H1 (cell line): ENCODE results near the gene GABPB1. TPM values are rescaled to one million over a fixed set of nuclear protein-coding genes. Genes with fewer than 3 reads are reported as not detected.

Experiments used
- CTCF ChIA-PET: fragments of 300-600 bp; sonication (Branson Sonifier 250); formaldehyde crosslinking; loops from one replicate; lab custom pipeline; 2021; ENCODE audit not compliant: partially characterized antibody; lab: Charles Lee
- POLR2A ChIA-PET: fragments of 300-600 bp; sonication (Branson Sonifier 250); formaldehyde crosslinking; loops from one replicate; lab custom pipeline; 2021; ENCODE audit warnings: inconsistent platforms; ENCODE audit not compliant: partially characterized antibody; lab: Charles Lee
- DNase-seq, 2 experiments: peaks; one replicate each; pipeline versions ENCODE4 v3.0.0 to v3.0.0-alpha.2; 2010 to 2022; ENCODE audit warnings: low spot score in 2 of 2, low read depth in 1 of 2, mixed read lengths in 1 of 2
- FAIRE-seq: peaks from 2 replicates; lab custom pipeline; 2011; peaks lifted over from hg19 to GRCh38; lab: Jason Lieb, UNC
- H2AFZ ChIP-seq: 2 replicates; pipeline ENCODE4 v1.8.1; 2012; ENCODE audit warnings: low read length, inconsistent platforms
- H2AK5ac ChIP-seq: 2 replicates; pipeline ENCODE4 v1.6.1; 2013; ENCODE audit warnings: low read depth, low read length
- H2BK120ac ChIP-seq: replicated peaks from 2 replicates; pipeline ENCODE3; 2013; ENCODE audit warnings: low read depth, low read length, inconsistent platforms
- H2BK12ac ChIP-seq: 2 replicates; pipeline ENCODE4 v1.6.1; 2013; ENCODE audit warnings: low read depth, low read length
- H2BK15ac ChIP-seq: 2 replicates; pipeline ENCODE4 v1.6.1; 2013; ENCODE audit warnings: low read length
- H2BK20ac ChIP-seq: 2 replicates; pipeline ENCODE4 v1.6.1; 2013; ENCODE audit warnings: low read length
- H2BK5ac ChIP-seq: 2 replicates; pipeline ENCODE4 v1.6.1; 2013; ENCODE audit warnings: low read depth, low read length
- H3K14ac ChIP-seq: 2 replicates; pipeline ENCODE4 v1.6.1; 2013; ENCODE audit warnings: inconsistent platforms; ENCODE audit not compliant: insufficient read length
- H3K18ac ChIP-seq: 2 replicates; pipeline ENCODE4 v1.6.1; 2013; ENCODE audit warnings: low read length; ENCODE audit errors: extremely low read depth
- H3K23ac ChIP-seq: 2 replicates; pipeline ENCODE4 v1.6.1; 2013; ENCODE audit warnings: inconsistent platforms; ENCODE audit not compliant: insufficient read length
- H3K23me2 ChIP-seq: 2 replicates; pipeline ENCODE4 v1.6.1; 2013; ENCODE audit warnings: low read depth, low read length
- H3K27ac ChIP-seq: 2 replicates; pipeline ENCODE4 v1.6.1; 2011; ENCODE audit warnings: low read depth, low read length, inconsistent platforms
- H3K27me3 ChIP-seq, 4 experiments: replicated peaks in 1 of 4; 1 replicate in 1 of 4; 2 replicates in 3 of 4; pipeline versions ENCODE4 v1.6.1 to v1.8.1; 2011 to 2013; ENCODE audit warnings: low read length in 3 of 4, mild to moderate bottlenecking in 3 of 4, inconsistent platforms in 2 of 4, mixed read lengths in 2 of 4, moderate library complexity in 1 of 4; ENCODE audit not compliant: control insufficient read depth in 3 of 4, insufficient read depth in 3 of 4; ENCODE audit errors: extremely low read depth in 1 of 4
- H3K36me3 ChIP-seq, 4 experiments: 2 replicates each; pipeline versions ENCODE4 v1.6.1 to v1.8.1; 2011 to 2013; ENCODE audit warnings: mild to moderate bottlenecking in 4 of 4, low read length in 3 of 4, moderate library complexity in 2 of 4, control low read depth in 1 of 4, inconsistent platforms in 1 of 4; ENCODE audit not compliant: insufficient read depth in 4 of 4, control insufficient read depth in 2 of 4
- H3K4ac ChIP-seq: replicated peaks from 2 replicates; pipeline ENCODE3; 2013; ENCODE audit warnings: low read length, low read depth, mixed read lengths, inconsistent platforms; ENCODE audit not compliant: insufficient read length
- H3K4me1 ChIP-seq, 4 experiments: replicated peaks in 1 of 4; 1 replicate in 1 of 4; 2 replicates in 3 of 4; pipeline versions ENCODE4 v1.6.1 to v1.8.1; 2011 to 2013; ENCODE audit warnings: low read length in 3 of 4, inconsistent platforms in 2 of 4, mixed read lengths in 1 of 4; ENCODE audit not compliant: insufficient read depth in 4 of 4, control insufficient read depth in 3 of 4
- H3K4me2 ChIP-seq, 2 experiments: 2 replicates each; pipeline versions ENCODE4 v1.6.1 to v1.8.1; 2011 to 2013; ENCODE audit warnings: low read depth in 2 of 2, low read length in 2 of 2, control low read depth in 1 of 2, inconsistent platforms in 1 of 2, mild to moderate bottlenecking in 1 of 2; ENCODE audit not compliant: insufficient read depth in 1 of 2
- H3K4me3 ChIP-seq, 4 experiments: fragments of 200-600, 300-600 bp in 1 of 4; sonication (generic), shearing (Covaris generic), sonication (Bioruptor Twin) in 1 of 4; 2 replicates each; pipeline versions ENCODE4 v1.5.1 to v1.8.1; 2011 to 2016; ENCODE audit warnings: low read length in 4 of 4, low read depth in 3 of 4, control low read depth in 2 of 4, inconsistent platforms in 2 of 4, mild to moderate bottlenecking in 2 of 4, mixed read lengths in 1 of 4, moderate library complexity in 1 of 4; ENCODE audit not compliant: insufficient read depth in 2 of 4; ENCODE audit errors: extremely low read depth in 1 of 4
- H3K56ac ChIP-seq: replicated peaks from 2 replicates; pipeline ENCODE3; 2013; ENCODE audit warnings: low read depth, mild to moderate bottlenecking, mixed read lengths, low read length, inconsistent platforms; ENCODE audit not compliant: insufficient read length
- H3K79me1 ChIP-seq: 2 replicates; pipeline ENCODE4 v1.6.1; 2013; ENCODE audit warnings: low read depth, low read length, control low read depth
- H3K79me2 ChIP-seq, 2 experiments: 2 replicates each; pipeline versions ENCODE4 v1.6.1 to v1.8.1; 2012 to 2013; ENCODE audit warnings: low read length in 2 of 2, mild to moderate bottlenecking in 2 of 2, inconsistent platforms in 1 of 2; ENCODE audit not compliant: insufficient read depth in 2 of 2, control insufficient read depth in 1 of 2
- H3K9ac ChIP-seq, 4 experiments: replicated peaks in 1 of 4; 1 replicate in 1 of 4; 2 replicates in 3 of 4; pipeline versions ENCODE4 v1.6.1 to v1.8.1; 2011 to 2013; ENCODE audit warnings: low read depth in 3 of 4, low read length in 3 of 4, control low read depth in 2 of 4, mild to moderate bottlenecking in 2 of 4, moderate library complexity in 2 of 4, inconsistent platforms in 1 of 4; ENCODE audit errors: extremely low read depth in 1 of 4
- H3K9me3 ChIP-seq, 2 experiments: 2 replicates each; pipeline versions ENCODE4 v1.6.1 to v1.8.1; 2012 to 2013; ENCODE audit warnings: mild to moderate bottlenecking in 2 of 2, moderate library complexity in 2 of 2, control low read depth in 1 of 2, inconsistent platforms in 1 of 2, low read depth in 1 of 2, low read length in 1 of 2, mixed read lengths in 1 of 2; ENCODE audit not compliant: insufficient read depth in 2 of 2
- H4K20me1 ChIP-seq, 2 experiments: replicated peaks in 1 of 2; 2 replicates each; pipeline versions ENCODE3 to v1.8.1; 2011 to 2013; ENCODE audit warnings: inconsistent platforms in 2 of 2, low read length in 2 of 2, mild to moderate bottlenecking in 1 of 2; ENCODE audit not compliant: insufficient read depth in 2 of 2, control insufficient read depth in 1 of 2
- H4K5ac ChIP-seq: 2 replicates; pipeline ENCODE4 v1.6.1; 2013; ENCODE audit warnings: low read length, low read depth, mixed read lengths, inconsistent platforms; ENCODE audit not compliant: insufficient read length
- H4K8ac ChIP-seq: 2 replicates; pipeline ENCODE4 v1.8.0; 2013; ENCODE audit warnings: mild to moderate bottlenecking, moderate library complexity, low read length, inconsistent platforms; ENCODE audit not compliant: insufficient read depth; ENCODE audit errors: extremely low read depth
- H4K91ac ChIP-seq: replicated peaks from 2 replicates; pipeline ENCODE3; 2013; ENCODE audit warnings: low read length, mixed read lengths, inconsistent platforms; ENCODE audit not compliant: insufficient read length
- CTBP2 ChIP-seq: IDR thresholded peaks from 2 replicates; pipeline ENCODE4 v1.7.0; 2011; ENCODE audit warnings: borderline replicate concordance, mild to moderate bottlenecking, moderate library complexity, mixed read lengths, low read length; ENCODE audit not compliant: insufficient read depth, insufficient read length
- EP300 ChIP-seq, 2 experiments: IDR thresholded peaks; 1 replicate in 1 of 2; 2 replicates in 1 of 2; pipeline ENCODE4 v1.6.1; 2011 to 2012; ENCODE audit warnings: low read depth in 2 of 2, low read length in 2 of 2, mild to moderate bottlenecking in 2 of 2, borderline replicate concordance in 1 of 2, inconsistent platforms in 1 of 2, moderate library complexity in 1 of 2
- NRF1 ChIP-seq: IDR thresholded peaks from 2 replicates; pipeline ENCODE4 v1.6.1; 2011; ENCODE audit warnings: mild to moderate bottlenecking, low read depth, low read length, improper control_type of control experiment
- POLR2AphosphoS5 ChIP-seq: IDR thresholded peaks from 2 replicates; pipeline ENCODE4 v1.6.1; 2011; ENCODE audit warnings: low read depth, low read length
- RBBP5 ChIP-seq: IDR thresholded peaks from 2 replicates; pipeline ENCODE4 v1.7.1; 2012; ENCODE audit warnings: low read depth, mild to moderate bottlenecking, inconsistent platforms, low read length, moderate library complexity, borderline replicate concordance
- SP2 ChIP-seq: IDR thresholded peaks from 2 replicates; pipeline ENCODE4 v1.6.1; 2012; ENCODE audit warnings: mild to moderate bottlenecking, low read length, inconsistent platforms
- SUZ12 ChIP-seq: fragments of 200-600 bp; sonication (generic); IDR thresholded peaks from 2 replicates; pipeline ENCODE4 v1.6.1; 2012; ENCODE audit warnings: mild to moderate bottlenecking, inconsistent platforms, low read length, moderate library complexity, mixed read lengths
- TBP ChIP-seq: IDR thresholded peaks from 2 replicates; pipeline ENCODE4 v1.6.1; 2011; ENCODE audit warnings: low read depth, low read length, improper control_type of control experiment
- WGBS, 2 experiments: shearing (Covaris generic) in 1 of 2; methylation state at CpG; one replicate each; pipeline versions ENCODE4 v1.1.6 to v1.1.7; 2013 to 2015; ENCODE audit warnings: low lambda C conversion rate in 2 of 2, mixed read lengths in 2 of 2, inconsistent platforms in 1 of 2, low coverage in 1 of 2, missing lambda C conversion rate in 1 of 2; ENCODE audit not compliant: insufficient replicate concordance in 2 of 2, insufficient coverage in 1 of 2, insufficient read length in 1 of 2; ENCODE audit errors: extremely low coverage in 1 of 2, missing lambda C conversion rate in 1 of 2; 5-methylcytosine and 5-hydroxymethylcytosine counted together
- polyA plus RNA-seq, 7 experiments: library from polyadenylated mRNA; depleted of rRNA in 3 of 7; stranded (reverse) in 5 of 7; unstranded in 2 of 7; fragments of >200 nt in 5 of 7; fragments of 200-250 nt in 2 of 7; gene quantifications; 1 replicate in 5 of 7; 2 replicates in 1 of 7; 4 replicates in 1 of 7; pipeline versions ENCODE4 v1.2.1 to v1.2.3, GENCODE V29; 2011 to 2013; ENCODE audit warnings: missing spikeins in 2 of 7, mixed read lengths in 2 of 7
- total RNA-seq: library from RNA; stranded (reverse); fragmentation: NEBNext Ultra II Directional; extraction: Animal tissue kit (Norgen Biotek cat#: 25700); gene quantifications from 2 replicates; pipeline ENCODE4 v1.2.1, GENCODE V29; 2021
- TF ChIP-seq, protein P1 (sequence below): IDR thresholded peaks from 2 replicates; pipeline ENCODE4 v1.6.1; 2011; ENCODE audit warnings: low read depth, mild to moderate bottlenecking, low read length; ENCODE audit not compliant: insufficient read depth
- TF ChIP-seq, protein P2 (sequence below): IDR thresholded peaks from 2 replicates; pipeline ENCODE4 v1.6.1; 2011; ENCODE audit warnings: low read length, improper control_type of control experiment
- TF ChIP-seq, protein P3 (sequence below): IDR thresholded peaks from 2 replicates; pipeline ENCODE4 v1.6.1; 2012; ENCODE audit warnings: inconsistent platforms

The GABPB1 gene
- total and polyA plus RNA-seq, 2 of the 8 experiments (the other 6 are each of a cell fraction or from before 2014, with no cell fraction given), result 24.5 to 32.3 TPM

- Histone ChIP-seq H2BK120ac (no peak overlapping the region), H3K14ac (no peak overlapping the region), H2BK12ac (no peak overlapping the region), H3K9me3 (no peaks in the 10 kb centered on the region), H4K5ac (no peak overlapping the region), H3K27me3 (no peaks in the 10 kb centered on the region), H2AK5ac (no peak overlapping the region), H2BK20ac (no peak overlapping the region), H3K79me2 (peaks cover 0 to 65% of the 10 kb centered on the region in 2 experiments; a peak in 2 of 4 replicates)
- no peak for DNase-seq
- CTCF ChIA-PET, result interaction anchor here (0.6 to 1.5 kb wide), 6 partner anchors 8 to 245 kb away, joined by 3 to 4 read pairs (median 3); partner anchors contain the start of gene GABPB1
- TF ChIP-seq NRF1 (no peak), SP2 (no peak), EP300 (IDR thresholded peaks at IDR 0.05; ENCODE audit: borderline replicate concordance in 1 of 2, low read depth in 2 of 2, low read length in 2 of 2) (no peak), SUZ12 (no peak), RBBP5 (no peak), POLR2AphosphoS5 (no peak), TBP (no peak), CTBP2 (no peak)
- TF ChIP-seq, protein P1, sequence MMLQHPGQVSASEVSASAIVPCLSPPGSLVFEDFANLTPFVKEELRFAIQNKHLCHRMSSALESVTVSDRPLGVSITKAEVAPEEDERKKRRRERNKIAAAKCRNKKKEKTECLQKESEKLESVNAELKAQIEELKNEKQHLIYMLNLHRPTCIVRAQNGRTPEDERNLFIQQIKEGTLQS, result no peak
- TF ChIP-seq, protein P2, sequence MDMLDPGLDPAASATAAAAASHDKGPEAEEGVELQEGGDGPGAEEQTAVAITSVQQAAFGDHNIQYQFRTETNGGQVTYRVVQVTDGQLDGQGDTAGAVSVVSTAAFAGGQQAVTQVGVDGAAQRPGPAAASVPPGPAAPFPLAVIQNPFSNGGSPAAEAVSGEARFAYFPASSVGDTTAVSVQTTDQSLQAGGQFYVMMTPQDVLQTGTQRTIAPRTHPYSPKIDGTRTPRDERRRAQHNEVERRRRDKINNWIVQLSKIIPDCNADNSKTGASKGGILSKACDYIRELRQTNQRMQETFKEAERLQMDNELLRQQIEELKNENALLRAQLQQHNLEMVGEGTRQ, result no peak
- TF ChIP-seq, protein P3, sequence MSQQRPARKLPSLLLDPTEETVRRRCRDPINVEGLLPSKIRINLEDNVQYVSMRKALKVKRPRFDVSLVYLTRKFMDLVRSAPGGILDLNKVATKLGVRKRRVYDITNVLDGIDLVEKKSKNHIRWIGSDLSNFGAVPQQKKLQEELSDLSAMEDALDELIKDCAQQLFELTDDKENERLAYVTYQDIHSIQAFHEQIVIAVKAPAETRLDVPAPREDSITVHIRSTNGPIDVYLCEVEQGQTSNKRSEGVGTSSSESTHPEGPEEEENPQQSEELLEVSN, result no peak
- TF ChIP-seq, all 59 proteins: peak for 0
- H3K4me1 ChIP-seq, result no peaks in the 10 kb centered on the region
- H3K36me3 ChIP-seq, result no peaks in the 10 kb centered on the region
- no peak overlapping the region for H3K4me2 ChIP-seq
- H3K18ac ChIP-seq, result no peak overlapping the region
- H4K8ac ChIP-seq, result no peak overlapping the region
- no peak overlapping the region for H3K23ac ChIP-seq
- H2BK15ac ChIP-seq, result no peak overlapping the region
- H2AFZ ChIP-seq, result no peak overlapping the region
- no peak overlapping the region for H2BK5ac ChIP-seq
- no peak overlapping the region for H3K27ac ChIP-seq
- no peak overlapping the region for H3K56ac ChIP-seq
- no peak overlapping the region for H3K4me3 ChIP-seq
- 90% methylated on average over 5 of the region's 5 CpGs; no CpG with 5 or more reads in 1 of the 2 experiments for WGBS, 2 experiments
- H3K4ac ChIP-seq, result no peak overlapping the region
- H4K20me1 ChIP-seq, result peaks cover 0 to 3% of the 10 kb centered on the region in 2 experiments
- POLR2A ChIA-PET, result interaction anchor here (4.4 kb wide), 1 partner anchor 9 kb away, joined by 30 read pairs; the partner anchor contains the start of gene GABPB1
- H3K23me2 ChIP-seq, result no peaks in the 10 kb centered on the region
- FAIRE-seq, result no peak
- no peak overlapping the region for H4K91ac ChIP-seq
- no peak overlapping the region for H3K9ac ChIP-seq
- no peaks in the 10 kb centered on the region for H3K79me1 ChIP-seq
Measured at GRCh38 chr15:50345298-50345697, 9.7 kb downstream of the GABPB1 start.
